ENCODE results near the gene TMEM191B. TPM values are rescaled to one million over a fixed set of nuclear protein-coding genes. Genes with fewer than 3 reads are reported as not detected.
"Not testable (repeated sequence)": the region's sequence is repeated elsewhere in the genome, so short reads cannot be mapped to it uniquely, and the experiment has no call there.

Gene TMEM191B
- polyA plus RNA-seq (ENCODE audit: insufficient read length in 4 of 4): 1 to 10 TPM in 1 of 4 donors, under 1 TPM in 2, not detected in 1; 0.34 to 4.8 (median 0.47) TPM

GRCh38 chr22:18527752-18528596, at the start of gene TMEM191B:
Gene TMEM191B, plus strand, starts transcription at chr22:18527802. Its CDS starts 179 bp downstream, at chr22:18527981.
- DNase-seq (ENCODE audit: low read depth in 4 of 4, low spot score in 3 of 4): not testable (repeated sequence)

GRCh38 chr22:18496227-18496626, 31.4 kb upstream of the TMEM191B start:
- DNase-seq (ENCODE audit: low read depth in 4 of 4, low spot score in 3 of 4): not testable (repeated sequence)

GRCh38 chr22:18511327-18511726, 16.3 kb upstream of the TMEM191B start:
- DNase-seq (ENCODE audit: low read depth in 4 of 4, low spot score in 3 of 4): not testable (repeated sequence)

- not testable (repeated sequence) for DNase-seq (ENCODE audit: low read depth in 4 of 4, low spot score in 3 of 4)
Observed at GRCh38 chr22:18512378-18512777, 15.2 kb upstream of the TMEM191B start.

- DNase-seq (ENCODE audit: low read depth in 4 of 4, low spot score in 3 of 4): not testable (repeated sequence)
Observed at GRCh38 chr22:18513454-18513853, 14.1 kb upstream of the TMEM191B start.

- not testable (repeated sequence) for DNase-seq (ENCODE audit: low read depth in 4 of 4, low spot score in 3 of 4)
Observed at GRCh38 chr22:18518061-18518460, 9.5 kb upstream of the TMEM191B start, which contains the start of gene GGTLC3. Gene GGTLC3, minus strand, starts transcription at chr22:18518161. Its CDS starts 264 bp downstream, at chr22:18517897.

GRCh38 chr22:18522762-18523161, 4.8 kb upstream of the TMEM191B start:
- not testable (repeated sequence) for DNase-seq (ENCODE audit: low read depth in 4 of 4, low spot score in 3 of 4)

GRCh38 chr22:18523328-18523727, 4.3 kb upstream of the TMEM191B start:
- not testable (repeated sequence) for DNase-seq (ENCODE audit: low read depth in 4 of 4, low spot score in 3 of 4)

GRCh38 chr22:18528597-18529415, 1.2 kb downstream of the TMEM191B start:
- peak in 2 of 4 donors; percentile 8 to 53 for DNase-seq (ENCODE audit: low read depth in 4 of 4, low spot score in 3 of 4)

- DNase-seq (ENCODE audit: low read depth in 4 of 4, low spot score in 3 of 4): not testable (repeated sequence)
Observed at GRCh38 chr22:18529416-18530145, 2.0 kb downstream of the TMEM191B start.

- DNase-seq (ENCODE audit: low read depth in 4 of 4, low spot score in 3 of 4): not testable (repeated sequence)
Observed at GRCh38 chr22:18533633-18534032, 6.0 kb downstream of the TMEM191B start.

- DNase-seq (ENCODE audit: low read depth in 4 of 4, low spot score in 3 of 4): not testable (repeated sequence)
Observed at GRCh38 chr22:18534315-18534714, 6.7 kb downstream of the TMEM191B start.

GRCh38 chr22:18539994-18540393, 12.4 kb downstream of the TMEM191B start:
- DNase-seq (ENCODE audit: low read depth in 4 of 4, low spot score in 3 of 4): not testable (repeated sequence)

GRCh38 chr22:18543400-18543799, 15.8 kb downstream of the TMEM191B start:
- not testable (repeated sequence) for DNase-seq (ENCODE audit: low read depth in 4 of 4, low spot score in 3 of 4)

GRCh38 chr22:18544615-18545014, 17.0 kb downstream of the TMEM191B start:
- not testable (repeated sequence) for DNase-seq (ENCODE audit: low read depth in 4 of 4, low spot score in 3 of 4)

GRCh38 chr22:18549458-18550179, 22.0 kb downstream of the TMEM191B start:
- not testable (repeated sequence) for DNase-seq (ENCODE audit: low read depth in 4 of 4, low spot score in 3 of 4)

- DNase-seq (ENCODE audit: low read depth in 4 of 4, low spot score in 3 of 4): not testable (repeated sequence)
Observed at GRCh38 chr22:18551046-18551445, 23.4 kb downstream of the TMEM191B start.

- not testable (repeated sequence) for DNase-seq (ENCODE audit: low read depth in 4 of 4, low spot score in 3 of 4)
Observed at GRCh38 chr22:18552839-18553597, 25.4 kb downstream of the TMEM191B start.
